Measurements from ENCODE around the gene ECI1.
A peak's percentile ranks its signal among the peaks of the same experiment; 100 is the strongest.

The ECI1 gene

GRCh38 chr16:2206780-2207433 lies 44.5 kb downstream of the ECI1 start:
- Histone ChIP-seq H3K9me3 (ENCODE audit: low read length) (no peaks in the 10 kb centered on the region), H3K79me2 (ENCODE audit: insufficient read depth, low read length) (no peaks in the 10 kb centered on the region), H4K20me1 (ENCODE audit: insufficient read depth, low read length) (no peaks in the 10 kb centered on the region), H3K9me2 (ENCODE audit: low read depth, low read length) (no peaks in the 10 kb centered on the region), H3K27me3 (ENCODE audit: insufficient read depth, low read length) (no peaks in the 10 kb centered on the region), H3K9ac (ENCODE audit: low read length) (peak overlapping the region; percentile 96), H3K4me3 (ENCODE audit: low read depth, low read length, poor library complexity, severe bottlenecking) (peak overlapping the region; percentile 90), H3F3A (ENCODE audit: insufficient read depth, low read length) (no peaks in the 10 kb centered on the region; the same call in 1 of the 2 replicates), H3K4me1 (ENCODE audit: insufficient read depth, low read length, severe bottlenecking) (peaks cover 25% of the 10 kb centered on the region), H3K36me3 (ENCODE audit: insufficient read depth, low read length) (peaks cover 33% of the 10 kb centered on the region; the same call in 1 of the 2 replicates), H3K27ac (ENCODE audit: low read depth, low read length, poor library complexity, severe bottlenecking) (peak overlapping the region; percentile 55), H3K4me2 (ENCODE audit: low read length) (peak overlapping the region; percentile 96), H2AFZ (ENCODE audit: low read length) (no peak overlapping the region)
- TF ChIP-seq EZH2 (IDR thresholded peaks at IDR 0.05; ENCODE audit: borderline replicate concordance, low read length): no peak
- no peak for TF ChIP-seq CTCF (IDR thresholded peaks at IDR 0.05; ENCODE audit: low read length)

GRCh38 chr16:2206420-2206779 lies 45.0 kb downstream of the ECI1 start:
- Histone ChIP-seq H3K4me2 (ENCODE audit: low read length) (peak overlapping the region; percentile 96), H3K9ac (ENCODE audit: low read length) (peak overlapping the region; percentile 96), H3K4me1 (ENCODE audit: insufficient read depth, low read length, severe bottlenecking) (peaks cover 22% of the 10 kb centered on the region), H3K27me3 (ENCODE audit: insufficient read depth, low read length) (no peaks in the 10 kb centered on the region), H3K9me3 (ENCODE audit: low read length) (no peaks in the 10 kb centered on the region), H3F3A (ENCODE audit: insufficient read depth, low read length) (no peaks in the 10 kb centered on the region; the same call in 1 of the 2 replicates), H3K9me2 (ENCODE audit: low read depth, low read length) (no peaks in the 10 kb centered on the region), H2AFZ (ENCODE audit: low read length) (no peak overlapping the region), H3K27ac (ENCODE audit: low read depth, low read length, poor library complexity, severe bottlenecking) (peak overlapping the region; percentile 55), H4K20me1 (ENCODE audit: insufficient read depth, low read length) (no peaks in the 10 kb centered on the region), H3K4me3 (ENCODE audit: low read depth, low read length, poor library complexity, severe bottlenecking) (peak overlapping the region; percentile 90), H3K36me3 (ENCODE audit: insufficient read depth, low read length) (peaks cover 33% of the 10 kb centered on the region; the same call in 1 of the 2 replicates), H3K79me2 (ENCODE audit: insufficient read depth, low read length) (no peaks in the 10 kb centered on the region)
- TF ChIP-seq EZH2 (IDR thresholded peaks at IDR 0.05; ENCODE audit: borderline replicate concordance, low read length): no peak
- TF ChIP-seq CTCF (IDR thresholded peaks at IDR 0.05; ENCODE audit: low read length): no peak

- peak overlapping the region; percentile 96 for H3K4me2 ChIP-seq (ENCODE audit: low read length)
- TF ChIP-seq EZH2 (IDR thresholded peaks at IDR 0.05; ENCODE audit: borderline replicate concordance, low read length) (no peak), CTCF (IDR thresholded peaks at IDR 0.05; ENCODE audit: low read length) (no peak)
- no peaks in the 10 kb centered on the region for H4K20me1 ChIP-seq (ENCODE audit: insufficient read depth, low read length)
- no peaks in the 10 kb centered on the region for H3K9me2 ChIP-seq (ENCODE audit: low read depth, low read length)
- peak overlapping the region; percentile 55 for H3K27ac ChIP-seq (ENCODE audit: low read depth, low read length, poor library complexity, severe bottlenecking)
- H3K36me3 ChIP-seq (ENCODE audit: insufficient read depth, low read length): peaks cover 33% of the 10 kb centered on the region; the same call in 1 of the 2 replicates
- H2AFZ ChIP-seq (ENCODE audit: low read length): no peak overlapping the region
- no peaks in the 10 kb centered on the region for H3K79me2 ChIP-seq (ENCODE audit: insufficient read depth, low read length)
- peak overlapping the region; percentile 90 for H3K4me3 ChIP-seq (ENCODE audit: low read depth, low read length, poor library complexity, severe bottlenecking)
- peaks cover under 1% of the 10 kb centered on the region; the same call in 1 of the 2 replicates for H3K27me3 ChIP-seq (ENCODE audit: insufficient read depth, low read length)
- H3K4me1 ChIP-seq (ENCODE audit: insufficient read depth, low read length, severe bottlenecking): peaks cover 22% of the 10 kb centered on the region
- no peaks in the 10 kb centered on the region for H3K9me3 ChIP-seq (ENCODE audit: low read length)
- peak overlapping the region; percentile 96 for H3K9ac ChIP-seq (ENCODE audit: low read length)
- no peaks in the 10 kb centered on the region; the same call in 1 of the 2 replicates for H3F3A ChIP-seq (ENCODE audit: insufficient read depth, low read length)
Measured at GRCh38 chr16:2205967-2206313, 45.4 kb downstream of the ECI1 start.
